WTC11 (cell line): ENCODE measurements around the gene PCDHGA10. TPM values are rescaled to one million over a fixed set of nuclear protein-coding genes. Genes with fewer than 3 reads are reported as not detected.
"Not testable (repeated sequence)": the region's sequence is repeated elsewhere in the genome, so short reads cannot be mapped to it uniquely, and the experiment has no call there.

Experiments
- ATAC-seq: fragments of 200-7000 bp; cut with Tn5 transposase; 2 replicates; pipeline ENCODE4 v1.10.0; 2021; ENCODE audit warnings: mild to moderate bottlenecking, moderate library complexity
- CTCF ChIA-PET: fragments of 300-600 bp; sonication (Branson Sonifier 250); formaldehyde crosslinking; loops from one replicate; lab custom pipeline; 2021; ENCODE audit warnings: antibody characterized with exemption; lab: Charles Lee
- POLR2A ChIA-PET: fragments of 350-600 bp; sonication (Branson Sonifier 250); formaldehyde crosslinking; loops from one replicate; lab custom pipeline; 2021; ENCODE audit warnings: antibody characterized with exemption; lab: Charles Lee
- DNase-seq: peaks from one replicate; pipeline ENCODE4 v3.0.0; 2021; ENCODE audit warnings: low spot score
- H3K27ac Mint-ChIP-seq: 2 replicates; pipeline ENCODE4 v1.8.0; 2021; ENCODE audit warnings: mixed read lengths
- H3K27me3 Mint-ChIP-seq: 2 replicates; pipeline ENCODE4 v1.8.0; 2021; ENCODE audit warnings: low read depth, mild to moderate bottlenecking, moderate library complexity, mixed read lengths
- H3K36me3 Mint-ChIP-seq: 2 replicates; pipeline ENCODE4 v1.8.0; 2021; ENCODE audit warnings: mixed read lengths
- H3K4me1 Mint-ChIP-seq: 2 replicates; pipeline ENCODE4 v1.8.0; 2022; ENCODE audit warnings: mixed read lengths
- H3K4me3 Mint-ChIP-seq: 2 replicates; pipeline ENCODE4 v1.8.0; 2021; ENCODE audit warnings: mild to moderate bottlenecking, moderate library complexity, mixed read lengths
- H3K9me3 Mint-ChIP-seq: 2 replicates; pipeline ENCODE4 v1.8.0; 2021; ENCODE audit warnings: mixed read lengths
- ATF1 ChIP-seq: sonication (generic); formaldehyde crosslinking; IDR thresholded peaks from 2 replicates; pipeline ENCODE4 v1.8.1; 2023; ENCODE audit warnings: mild to moderate bottlenecking, moderate library complexity, missing genetic modification reagents
- CREB1 ChIP-seq: sonication (generic); formaldehyde crosslinking; IDR thresholded peaks from 2 replicates; pipeline ENCODE4 v1.8.0; 2023; ENCODE audit warnings: mild to moderate bottlenecking, missing genetic modification reagents
- ESRRA ChIP-seq: sonication (generic); formaldehyde crosslinking; IDR thresholded peaks from 2 replicates; pipeline ENCODE4 v1.8.1; 2022; ENCODE audit warnings: mild to moderate bottlenecking, missing genetic modification reagents, borderline replicate concordance
- GABPB1 ChIP-seq: sonication (generic); formaldehyde crosslinking; IDR thresholded peaks from 2 replicates; pipeline ENCODE4 v1.8.1; 2023; ENCODE audit warnings: mild to moderate bottlenecking, missing genetic modification reagents
- IRF2 ChIP-seq: sonication (generic); formaldehyde crosslinking; IDR thresholded peaks from 2 replicates; pipeline ENCODE4 v1.8.0; 2022; ENCODE audit warnings: low read depth, missing genetic modification reagents, borderline replicate concordance
- JAZF1 ChIP-seq: fragments of 250-450 bp; sonication (Bioruptor Pico); IDR thresholded peaks from 2 replicates; pipeline ENCODE4 v1.9.0; 2021; ENCODE audit warnings: moderate library complexity, mild to moderate bottlenecking, inconsistent platforms
- SP1 ChIP-seq: sonication (generic); formaldehyde crosslinking; conservative IDR thresholded peaks from 2 replicates; pipeline ENCODE4 v1.8.1; 2022; ENCODE audit warnings: missing genetic modification reagents
- TEAD1 ChIP-seq: sonication (generic); formaldehyde crosslinking; IDR thresholded peaks from 2 replicates; pipeline ENCODE4 v1.8.0; 2022; ENCODE audit warnings: mild to moderate bottlenecking, missing genetic modification reagents
- ZBTB21 ChIP-seq: sonication (generic); formaldehyde crosslinking; IDR thresholded peaks from 2 replicates; pipeline ENCODE4 v1.8.1; 2023; ENCODE audit warnings: mild to moderate bottlenecking, missing genetic modification reagents, borderline replicate concordance
- total RNA-seq: library from RNA; stranded (reverse); gene quantifications from 3 replicates; pipeline ENCODE4 v1.2.3, GENCODE V29; 2021
- TF ChIP-seq, protein P1 (sequence below): fragments of 200-600 bp; IDR thresholded peaks from 2 replicates; pipeline ENCODE4 v1.8.0; 2022; ENCODE audit warnings: antibody characterized with exemption
- TF ChIP-seq, protein P2 (sequence below): fragments of 250-450 bp; sonication (Bioruptor Pico); IDR thresholded peaks from 2 replicates; pipeline ENCODE4 v1.9.0; 2021; ENCODE audit warnings: moderate library complexity, mild to moderate bottlenecking, inconsistent platforms, borderline replicate concordance
- TF ChIP-seq, protein P3 (sequence below): sonication (generic); formaldehyde crosslinking; IDR thresholded peaks from 2 replicates; pipeline ENCODE4 v1.8.1; 2023; ENCODE audit warnings: mild to moderate bottlenecking, missing genetic modification reagents, moderate library complexity
- TF ChIP-seq, protein P4 (sequence below): sonication (generic); formaldehyde crosslinking; IDR thresholded peaks from 2 replicates; pipeline ENCODE4 v1.8.0; 2022; ENCODE audit warnings: mild to moderate bottlenecking, missing genetic modification reagents
- TF ChIP-seq, protein P5 (sequence below): fragments of 250-450 bp; sonication (Bioruptor Pico); IDR thresholded peaks from 2 replicates; pipeline ENCODE4 v1.9.0; 2021; ENCODE audit warnings: mild to moderate bottlenecking, borderline replicate concordance

The PCDHGA10 gene
- total RNA-seq, 1 experiment from 2014 or later, result 11.9 TPM

DNA sequence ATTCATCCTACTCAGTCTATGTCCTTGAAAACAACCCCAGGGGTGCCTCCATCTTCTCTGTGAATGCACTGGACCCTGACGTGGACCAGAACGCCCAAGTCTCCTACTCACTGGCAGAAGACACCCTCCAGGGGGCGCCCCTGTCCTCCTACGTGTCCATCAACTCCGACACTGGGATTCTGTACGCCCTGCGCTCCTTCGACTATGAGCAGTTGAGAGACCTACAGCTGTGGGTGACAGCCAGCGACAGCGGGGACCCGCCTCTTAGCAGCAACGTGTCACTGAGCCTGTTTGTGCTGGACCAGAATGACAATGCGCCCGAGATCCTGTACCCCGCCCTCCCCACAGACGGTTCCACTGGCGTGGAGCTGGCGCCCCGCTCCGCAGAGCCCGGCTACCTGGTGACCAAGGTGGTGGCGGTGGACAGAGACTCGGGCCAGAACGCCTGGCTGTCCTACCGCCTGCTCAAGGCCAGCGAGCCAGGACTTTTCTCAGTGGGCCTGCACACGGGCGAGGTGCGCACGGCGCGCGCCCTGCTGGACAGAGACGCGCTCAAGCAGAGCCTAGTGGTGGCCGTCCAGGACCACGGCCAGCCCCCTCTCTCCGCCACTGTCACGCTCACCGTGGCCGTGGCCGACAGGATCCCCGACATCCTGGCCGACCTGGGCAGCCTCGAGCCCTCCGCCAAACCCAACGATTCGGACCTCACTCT, 37.2 kb upstream of the PCDHGA10 start:
- H3K27ac Mint-ChIP-seq, H3K4me3 Mint-ChIP-seq, POLR2A ChIA-PET, H3K4me1 Mint-ChIP-seq, DNase-seq, H3K27me3 Mint-ChIP-seq: not testable (repeated sequence)
- Mint-ChIP-seq H3K9me3 (peaks cover 53% of the 10 kb centered on the region), H3K36me3 (peaks cover 54% of the 10 kb centered on the region)
- CTCF ChIA-PET, result interaction anchor here (0.6 to 2.6 kb wide), 6 partner anchors 12 to 188 kb away, joined by 3 to 19 read pairs (median 6); partner anchors contain the start of genes PCDHGA10 and PCDHGB4
- peak; percentile 41 for ATAC-seq
- TF ChIP-seq, protein P1, sequence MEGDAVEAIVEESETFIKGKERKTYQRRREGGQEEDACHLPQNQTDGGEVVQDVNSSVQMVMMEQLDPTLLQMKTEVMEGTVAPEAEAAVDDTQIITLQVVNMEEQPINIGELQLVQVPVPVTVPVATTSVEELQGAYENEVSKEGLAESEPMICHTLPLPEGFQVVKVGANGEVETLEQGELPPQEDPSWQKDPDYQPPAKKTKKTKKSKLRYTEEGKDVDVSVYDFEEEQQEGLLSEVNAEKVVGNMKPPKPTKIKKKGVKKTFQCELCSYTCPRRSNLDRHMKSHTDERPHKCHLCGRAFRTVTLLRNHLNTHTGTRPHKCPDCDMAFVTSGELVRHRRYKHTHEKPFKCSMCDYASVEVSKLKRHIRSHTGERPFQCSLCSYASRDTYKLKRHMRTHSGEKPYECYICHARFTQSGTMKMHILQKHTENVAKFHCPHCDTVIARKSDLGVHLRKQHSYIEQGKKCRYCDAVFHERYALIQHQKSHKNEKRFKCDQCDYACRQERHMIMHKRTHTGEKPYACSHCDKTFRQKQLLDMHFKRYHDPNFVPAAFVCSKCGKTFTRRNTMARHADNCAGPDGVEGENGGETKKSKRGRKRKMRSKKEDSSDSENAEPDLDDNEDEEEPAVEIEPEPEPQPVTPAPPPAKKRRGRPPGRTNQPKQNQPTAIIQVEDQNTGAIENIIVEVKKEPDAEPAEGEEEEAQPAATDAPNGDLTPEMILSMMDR, result 0 out of 2 replicates have a peak, but pooled peaks have one; percentile 21

DNA sequence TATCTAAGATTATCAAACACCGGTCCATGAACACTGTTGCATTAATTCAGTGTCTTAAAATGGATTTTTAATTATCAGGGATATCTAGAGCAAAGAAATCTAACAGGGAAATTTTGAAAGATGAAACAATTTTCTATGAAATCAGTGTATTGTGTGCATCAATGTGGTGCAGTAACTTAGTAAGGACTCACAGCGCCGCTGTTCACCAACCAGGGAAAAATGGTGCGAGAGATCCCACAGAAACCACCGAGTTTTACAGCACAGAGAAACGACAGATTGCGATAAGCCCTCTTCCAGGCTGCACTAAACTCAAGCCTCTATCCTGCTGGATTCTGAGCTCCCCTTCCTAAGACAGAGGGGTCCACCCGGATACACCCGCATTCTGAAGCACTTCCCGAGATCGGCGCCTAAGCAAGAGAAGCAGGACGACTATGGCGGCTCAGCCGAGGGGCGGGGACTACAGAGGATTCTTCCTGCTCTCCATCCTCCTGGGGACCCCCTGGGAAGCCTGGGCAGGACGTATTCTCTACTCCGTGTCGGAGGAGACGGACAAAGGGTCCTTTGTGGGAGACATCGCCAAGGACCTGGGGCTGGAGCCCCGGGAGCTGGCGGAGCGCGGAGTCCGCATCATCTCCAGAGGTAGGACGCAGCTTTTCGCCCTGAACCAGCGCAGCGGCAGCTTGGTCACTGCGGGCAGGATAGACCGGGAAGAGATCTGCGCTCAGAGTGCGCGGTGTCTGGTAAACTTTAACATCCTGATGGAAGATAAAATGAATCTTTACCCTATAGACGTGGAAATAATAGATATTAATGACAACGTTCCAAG, 30.1 kb upstream of the PCDHGA10 start, which contains the start of gene PCDHGA7:
Gene PCDHGA7 (plus strand): TSS at position 274 of the 826 bp plus-strand sequence. CDS start 158 bp downstream, at position 432.
- peak within 1 kb of the TSS; percentile 84 for H3K4me3 Mint-ChIP-seq
- H3K9me3 Mint-ChIP-seq, result peaks cover 42% of the 10 kb centered on the region
- peak within 1 kb of the TSS; percentile 74; the same call in 1 of the 2 replicates for H3K27ac Mint-ChIP-seq
- H3K27me3 Mint-ChIP-seq, result peaks cover 18% of the 10 kb centered on the region
- TF ChIP-seq GABPB1, result no peak
- TF ChIP-seq, protein P2, sequence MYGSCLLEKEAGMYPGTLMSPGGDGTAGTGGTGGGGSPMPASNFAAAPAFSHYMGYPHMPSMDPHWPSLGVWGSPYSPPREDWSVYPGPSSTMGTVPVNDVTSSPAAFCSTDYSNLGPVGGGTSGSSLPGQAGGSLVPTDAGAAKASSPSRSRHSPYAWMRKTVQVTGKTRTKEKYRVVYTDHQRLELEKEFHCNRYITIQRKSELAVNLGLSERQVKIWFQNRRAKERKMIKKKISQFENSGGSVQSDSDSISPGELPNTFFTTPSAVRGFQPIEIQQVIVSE (CRISPR knock-in tag), result no peak
- ATAC-seq (no peak), DNase-seq (no peak)
- ChIA-PET CTCF (interaction anchor here (0.6 to 1.9 kb wide), 12 partner anchors 12 to 247 kb away, joined by 3 to 5 read pairs (median 4); partner anchors contain the start of genes PCDHB14, PCDHB15, PCDHB5 and PCDHGA10), POLR2A (no interaction called here)
- H3K4me1 Mint-ChIP-seq, result no peaks in the 10 kb centered on the region
- H3K36me3 Mint-ChIP-seq, result peaks cover 30% of the 10 kb centered on the region

DNA sequence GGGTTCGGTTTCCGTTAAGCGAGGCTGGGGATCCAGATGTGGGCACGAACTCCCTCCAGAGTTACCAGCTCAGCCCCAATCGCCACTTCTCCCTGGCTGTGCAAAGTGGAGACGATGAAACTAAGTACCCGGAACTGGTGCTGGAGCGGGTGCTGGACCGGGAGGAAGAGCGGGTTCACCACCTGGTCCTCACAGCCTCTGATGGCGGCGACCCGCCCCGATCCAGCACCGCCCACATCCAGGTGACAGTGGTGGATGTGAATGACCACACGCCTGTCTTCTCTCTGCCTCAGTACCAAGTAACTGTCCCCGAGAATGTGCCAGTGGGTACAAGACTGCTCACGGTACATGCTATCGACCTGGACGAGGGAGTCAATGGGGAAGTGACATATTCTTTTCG, 29.4 kb upstream of the PCDHGA10 start:
- peak overlapping the region; percentile 84 for H3K4me3 Mint-ChIP-seq

DNA sequence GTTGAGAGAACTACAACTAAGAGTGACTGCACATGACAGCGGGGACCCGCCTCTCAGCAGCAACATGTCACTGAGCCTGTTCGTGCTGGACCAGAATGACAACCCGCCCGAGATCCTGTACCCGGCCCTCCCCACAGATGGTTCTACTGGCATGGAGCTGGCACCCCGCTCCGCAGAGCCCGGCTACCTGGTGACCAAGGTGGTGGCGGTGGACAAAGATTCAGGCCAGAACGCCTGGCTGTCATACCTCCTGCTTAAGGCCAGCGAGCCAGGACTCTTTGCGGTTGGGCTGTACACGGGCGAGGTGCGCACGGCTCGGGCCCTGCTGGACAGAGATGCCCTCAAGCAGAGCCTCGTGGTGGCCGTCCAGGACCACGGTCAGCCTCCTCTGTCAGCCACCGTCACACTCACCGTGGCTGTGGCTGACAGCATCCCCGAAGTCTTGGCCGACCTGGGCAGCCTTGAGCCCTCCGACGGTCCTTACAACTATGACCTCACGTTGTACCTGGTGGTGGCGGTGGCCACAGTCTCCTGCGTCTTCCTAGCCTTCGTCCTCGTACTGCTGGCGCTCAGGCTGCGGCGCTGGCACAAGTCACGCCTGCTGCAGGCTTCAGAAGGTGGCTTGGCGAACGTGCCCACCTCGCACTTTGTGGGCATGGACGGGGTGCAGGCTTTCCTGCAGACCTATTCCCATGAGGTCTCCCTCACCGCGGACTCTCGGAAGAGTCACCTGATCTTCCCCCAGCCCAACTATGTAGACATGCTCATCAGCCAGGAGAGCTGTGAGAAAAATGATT, 28.1 kb upstream of the PCDHGA10 start:
- peaks cover 58% of the 10 kb centered on the region for H3K9me3 Mint-ChIP-seq
- no peak for DNase-seq
- H3K27ac Mint-ChIP-seq, result no peak overlapping the region
- H3K36me3 Mint-ChIP-seq, result peaks cover 46% of the 10 kb centered on the region
- no peak overlapping the region for H3K4me3 Mint-ChIP-seq
- 0 out of 2 replicates have a peak, but pooled peaks cover 3% of the 10 kb centered on the region for H3K4me1 Mint-ChIP-seq
- ChIA-PET CTCF (interaction anchor here (1.3 kb wide), 1 partner anchor 28 kb away, joined by 3 read pairs; the partner anchor contains the start of gene PCDHGA10), POLR2A (no interaction called here)
- ATAC-seq, result no peak
- peaks cover 33% of the 10 kb centered on the region for H3K27me3 Mint-ChIP-seq
- TF ChIP-seq, protein P3, sequence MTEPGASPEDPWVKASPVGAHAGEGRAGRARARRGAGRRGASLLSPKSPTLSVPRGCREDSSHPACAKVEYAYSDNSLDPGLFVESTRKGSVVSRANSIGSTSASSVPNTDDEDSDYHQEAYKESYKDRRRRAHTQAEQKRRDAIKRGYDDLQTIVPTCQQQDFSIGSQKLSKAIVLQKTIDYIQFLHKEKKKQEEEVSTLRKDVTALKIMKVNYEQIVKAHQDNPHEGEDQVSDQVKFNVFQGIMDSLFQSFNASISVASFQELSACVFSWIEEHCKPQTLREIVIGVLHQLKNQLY (CRISPR knock-in tag), result no peak
- TF ChIP-seq ATF1 (CRISPR knock-in tag) (no peak), IRF2 (CRISPR knock-in tag) (no peak), JAZF1 (CRISPR knock-in tag) (no peak), ESRRA (CRISPR knock-in tag) (no peak)
- TF ChIP-seq, protein P4, sequence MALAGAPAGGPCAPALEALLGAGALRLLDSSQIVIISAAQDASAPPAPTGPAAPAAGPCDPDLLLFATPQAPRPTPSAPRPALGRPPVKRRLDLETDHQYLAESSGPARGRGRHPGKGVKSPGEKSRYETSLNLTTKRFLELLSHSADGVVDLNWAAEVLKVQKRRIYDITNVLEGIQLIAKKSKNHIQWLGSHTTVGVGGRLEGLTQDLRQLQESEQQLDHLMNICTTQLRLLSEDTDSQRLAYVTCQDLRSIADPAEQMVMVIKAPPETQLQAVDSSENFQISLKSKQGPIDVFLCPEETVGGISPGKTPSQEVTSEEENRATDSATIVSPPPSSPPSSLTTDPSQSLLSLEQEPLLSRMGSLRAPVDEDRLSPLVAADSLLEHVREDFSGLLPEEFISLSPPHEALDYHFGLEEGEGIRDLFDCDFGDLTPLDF (CRISPR knock-in tag), result no peak
- TF ChIP-seq, protein P5, sequence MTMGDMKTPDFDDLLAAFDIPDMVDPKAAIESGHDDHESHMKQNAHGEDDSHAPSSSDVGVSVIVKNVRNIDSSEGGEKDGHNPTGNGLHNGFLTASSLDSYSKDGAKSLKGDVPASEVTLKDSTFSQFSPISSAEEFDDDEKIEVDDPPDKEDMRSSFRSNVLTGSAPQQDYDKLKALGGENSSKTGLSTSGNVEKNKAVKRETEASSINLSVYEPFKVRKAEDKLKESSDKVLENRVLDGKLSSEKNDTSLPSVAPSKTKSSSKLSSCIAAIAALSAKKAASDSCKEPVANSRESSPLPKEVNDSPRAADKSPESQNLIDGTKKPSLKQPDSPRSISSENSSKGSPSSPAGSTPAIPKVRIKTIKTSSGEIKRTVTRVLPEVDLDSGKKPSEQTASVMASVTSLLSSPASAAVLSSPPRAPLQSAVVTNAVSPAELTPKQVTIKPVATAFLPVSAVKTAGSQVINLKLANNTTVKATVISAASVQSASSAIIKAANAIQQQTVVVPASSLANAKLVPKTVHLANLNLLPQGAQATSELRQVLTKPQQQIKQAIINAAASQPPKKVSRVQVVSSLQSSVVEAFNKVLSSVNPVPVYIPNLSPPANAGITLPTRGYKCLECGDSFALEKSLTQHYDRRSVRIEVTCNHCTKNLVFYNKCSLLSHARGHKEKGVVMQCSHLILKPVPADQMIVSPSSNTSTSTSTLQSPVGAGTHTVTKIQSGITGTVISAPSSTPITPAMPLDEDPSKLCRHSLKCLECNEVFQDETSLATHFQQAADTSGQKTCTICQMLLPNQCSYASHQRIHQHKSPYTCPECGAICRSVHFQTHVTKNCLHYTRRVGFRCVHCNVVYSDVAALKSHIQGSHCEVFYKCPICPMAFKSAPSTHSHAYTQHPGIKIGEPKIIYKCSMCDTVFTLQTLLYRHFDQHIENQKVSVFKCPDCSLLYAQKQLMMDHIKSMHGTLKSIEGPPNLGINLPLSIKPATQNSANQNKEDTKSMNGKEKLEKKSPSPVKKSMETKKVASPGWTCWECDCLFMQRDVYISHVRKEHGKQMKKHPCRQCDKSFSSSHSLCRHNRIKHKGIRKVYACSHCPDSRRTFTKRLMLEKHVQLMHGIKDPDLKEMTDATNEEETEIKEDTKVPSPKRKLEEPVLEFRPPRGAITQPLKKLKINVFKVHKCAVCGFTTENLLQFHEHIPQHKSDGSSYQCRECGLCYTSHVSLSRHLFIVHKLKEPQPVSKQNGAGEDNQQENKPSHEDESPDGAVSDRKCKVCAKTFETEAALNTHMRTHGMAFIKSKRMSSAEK (CRISPR knock-in tag), result no peak

More for the DNA sequence above, 29.4 kb upstream of the PCDHGA10 start:
- TF ChIP-seq ZBTB21 (CRISPR knock-in tag) (no peak), TEAD1 (CRISPR knock-in tag) (no peak), SP1 (CRISPR knock-in tag) (no peak), CREB1 (no peak)
- peaks cover 20% of the 10 kb centered on the region for H3K27me3 Mint-ChIP-seq
- H3K9me3 Mint-ChIP-seq, result peaks cover 44% of the 10 kb centered on the region
- ChIA-PET POLR2A (no interaction called here), CTCF (interaction anchor here (0.8 to 1.9 kb wide), 10 partner anchors 13 to 248 kb away, joined by 3 to 5 read pairs (median 4); partner anchors contain the start of genes PCDHB14, PCDHB15, PCDHB5 and PCDHGA10)
- no peak for DNase-seq
- ATAC-seq, result no peak
- H3K27ac Mint-ChIP-seq, result no peak overlapping the region
- peaks cover 33% of the 10 kb centered on the region for H3K36me3 Mint-ChIP-seq
- 0 out of 2 replicates have a peak, but pooled peaks cover under 1% of the 10 kb centered on the region for H3K4me1 Mint-ChIP-seq
